Natural killer cell (primary cell): ENCODE data around the gene CSNK2A3. TPM values are rescaled to one million over a fixed set of nuclear protein-coding genes. Genes with fewer than 3 reads are reported as not detected.

Experiments
- ATAC-seq, 3 donors: fragments of 150-1000 bp in 2 of 3; fragments of 200-7000 bp in 1 of 3; cut with Tn5 transposase; 1 replicate in 1 of 3; 2 replicates in 2 of 3; pipeline ENCODE4 v1.10.0; 2021; ENCODE audit warnings: mild to moderate bottlenecking in 2 of 3, moderate library complexity in 2 of 3
- DNase-seq, 2 donors: peaks; one replicate each; pipeline versions ENCODE4 v3.0.0 to v3.0.0-alpha.2; 2013 to 2021; ENCODE audit warnings: mixed read lengths in 1 of 2
- H3K27ac ChIP-seq: one replicate; pipeline ENCODE4 v1.5.1; 2013; ENCODE audit warnings: mild to moderate bottlenecking, low read length
- H3K27me3 ChIP-seq: one replicate; pipeline ENCODE4 v1.6.1; 2013; ENCODE audit warnings: low read length; ENCODE audit not compliant: control insufficient read depth, insufficient read depth
- H3K36me3 ChIP-seq: one replicate; pipeline ENCODE4 v1.6.1; 2013; ENCODE audit warnings: low read length; ENCODE audit not compliant: control insufficient read depth, insufficient read depth
- H3K4me1 ChIP-seq: one replicate; pipeline ENCODE4 v1.6.1; 2013; ENCODE audit warnings: low read length; ENCODE audit not compliant: control insufficient read depth, insufficient read depth
- H3K4me3 ChIP-seq: one replicate; pipeline ENCODE4 v1.5.1; 2013; ENCODE audit warnings: low read length
- H3K9me3 ChIP-seq: one replicate; pipeline ENCODE4 v1.6.1; 2013; ENCODE audit warnings: low read length; ENCODE audit not compliant: control insufficient read depth, insufficient read depth
- H3K27ac Mint-ChIP-seq, 2 donors: one replicate each; pipeline ENCODE4 v1.8.0; 2022; ENCODE audit warnings: mild to moderate bottlenecking in 2 of 2, mixed read lengths in 2 of 2, moderate library complexity in 1 of 2
- H3K27me3 Mint-ChIP-seq, 2 donors: one replicate each; pipeline ENCODE4 v1.8.0; 2022; ENCODE audit warnings: low read depth in 2 of 2, mixed read lengths in 2 of 2
- H3K36me3 Mint-ChIP-seq: one replicate; pipeline ENCODE4 v1.8.0; 2022; ENCODE audit warnings: mixed read lengths
- H3K4me1 Mint-ChIP-seq, 2 donors: one replicate each; pipeline ENCODE4 v1.8.0; 2022; ENCODE audit warnings: mixed read lengths in 2 of 2
- H3K4me3 Mint-ChIP-seq: one replicate; pipeline ENCODE4 v1.8.0; 2022; ENCODE audit warnings: mild to moderate bottlenecking, moderate library complexity, mixed read lengths
- H3K9me3 Mint-ChIP-seq, 2 donors: one replicate each; pipeline ENCODE4 v1.8.0; 2022; ENCODE audit warnings: mixed read lengths in 2 of 2
- WGBS: methylation state at CpG from one replicate; pipeline ENCODE4 v1.1.7; 2013; ENCODE audit warnings: missing lambda C conversion rate; ENCODE audit not compliant: insufficient coverage; 5-methylcytosine and 5-hydroxymethylcytosine counted together
- intact Hi-C: fragments of 100-400 bp; cut with micrococcal nuclease; formaldehyde crosslinking; loops from one replicate; pipeline ENCODE4 v1.14.2; 2022
- total RNA-seq, 4 donors: library from RNA; stranded (reverse); fragments of 120-200 nt in 1 of 4; gene quantifications; one replicate each; pipeline versions ENCODE4 v1.2.3 to v1.2.4, GENCODE V29; 2013 to 2022
- TF ChIP-seq, protein P1 (sequence below): fragments of 200-600 bp; IDR thresholded peaks from one replicate; pipeline ENCODE4 v1.8.0; 2022; ENCODE audit warnings: antibody characterized with exemption

Gene CSNK2A3
- total RNA-seq, 3 donors from 2014 or later (not counting 1 experiment from before 2014, with no cell fraction given): 0.33 to 1.1 TPM; not detected in 1

DNA sequence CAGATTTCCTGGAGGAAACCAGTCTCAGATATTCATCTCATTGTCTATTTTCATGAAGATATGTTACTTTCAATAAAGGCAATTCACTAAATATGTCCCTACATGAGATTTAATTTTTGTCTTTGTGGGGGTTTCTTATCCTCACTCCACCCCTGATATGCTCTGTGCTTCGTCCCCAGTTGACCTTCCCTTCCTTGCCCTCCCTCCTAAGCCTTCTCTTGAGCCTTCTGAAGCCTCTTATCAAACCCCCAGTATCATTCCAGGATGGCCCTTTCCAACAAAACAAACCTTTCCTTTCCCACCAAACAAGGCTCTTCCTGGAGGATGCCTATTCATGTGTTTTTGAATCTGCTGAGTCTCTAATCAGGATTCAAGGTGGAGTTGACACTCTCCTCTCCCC is 44.8 kb downstream of the CSNK2A3 start:
- no peaks in the 10 kb centered on the region for H3K9me3 ChIP-seq
- DNase-seq (no peak), ATAC-seq (no peak)
- H3K36me3 Mint-ChIP-seq: no peaks in the 10 kb centered on the region
- intact Hi-C loops: no loop called here
- WGBS: 80% methylated on average over 1 of the region's 1 CpG
- TF ChIP-seq, protein P1, sequence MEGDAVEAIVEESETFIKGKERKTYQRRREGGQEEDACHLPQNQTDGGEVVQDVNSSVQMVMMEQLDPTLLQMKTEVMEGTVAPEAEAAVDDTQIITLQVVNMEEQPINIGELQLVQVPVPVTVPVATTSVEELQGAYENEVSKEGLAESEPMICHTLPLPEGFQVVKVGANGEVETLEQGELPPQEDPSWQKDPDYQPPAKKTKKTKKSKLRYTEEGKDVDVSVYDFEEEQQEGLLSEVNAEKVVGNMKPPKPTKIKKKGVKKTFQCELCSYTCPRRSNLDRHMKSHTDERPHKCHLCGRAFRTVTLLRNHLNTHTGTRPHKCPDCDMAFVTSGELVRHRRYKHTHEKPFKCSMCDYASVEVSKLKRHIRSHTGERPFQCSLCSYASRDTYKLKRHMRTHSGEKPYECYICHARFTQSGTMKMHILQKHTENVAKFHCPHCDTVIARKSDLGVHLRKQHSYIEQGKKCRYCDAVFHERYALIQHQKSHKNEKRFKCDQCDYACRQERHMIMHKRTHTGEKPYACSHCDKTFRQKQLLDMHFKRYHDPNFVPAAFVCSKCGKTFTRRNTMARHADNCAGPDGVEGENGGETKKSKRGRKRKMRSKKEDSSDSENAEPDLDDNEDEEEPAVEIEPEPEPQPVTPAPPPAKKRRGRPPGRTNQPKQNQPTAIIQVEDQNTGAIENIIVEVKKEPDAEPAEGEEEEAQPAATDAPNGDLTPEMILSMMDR: no peak
- no peak overlapping the region for H3K27ac ChIP-seq
- H3K9me3 Mint-ChIP-seq: peaks cover 0 to 2% of the 10 kb centered on the region in 2 donors
- no peaks in the 10 kb centered on the region for H3K27me3 ChIP-seq
- no peak overlapping the region for H3K4me3 Mint-ChIP-seq
- peaks cover 7% of the 10 kb centered on the region in 2 donors for H3K4me1 Mint-ChIP-seq
- no peak overlapping the region for H3K27ac Mint-ChIP-seq
- no peak overlapping the region for H3K4me3 ChIP-seq
- H3K36me3 ChIP-seq: no peaks in the 10 kb centered on the region
- H3K4me1 ChIP-seq: no peaks in the 10 kb centered on the region
- peaks cover 6 to 9% of the 10 kb centered on the region in 2 donors for H3K27me3 Mint-ChIP-seq

DNA sequence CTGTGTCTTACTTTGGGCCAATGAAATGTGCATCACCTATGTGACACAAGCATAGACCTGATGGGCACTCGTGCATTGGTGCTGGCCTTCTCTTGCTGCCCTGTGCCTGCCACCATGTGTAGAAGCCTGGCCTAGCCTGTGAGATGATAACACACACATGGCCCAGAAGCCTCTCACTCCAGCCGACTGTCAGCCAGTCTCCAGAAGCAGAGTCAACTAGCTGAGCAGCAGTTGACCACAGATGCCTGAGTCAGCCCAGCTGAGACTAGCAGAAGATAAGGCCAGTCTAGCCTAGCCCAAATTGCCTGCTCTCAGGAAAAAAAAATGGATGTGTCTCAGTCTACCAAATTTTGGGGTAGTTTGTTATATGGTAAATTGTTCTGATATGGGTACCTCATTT is 46.2 kb downstream of the CSNK2A3 start:
- no peaks in the 10 kb centered on the region for H3K4me1 ChIP-seq
- H3K9me3 ChIP-seq: no peaks in the 10 kb centered on the region
- H3K9me3 Mint-ChIP-seq: peaks cover 0 to 2% of the 10 kb centered on the region in 2 donors
- H3K27me3 Mint-ChIP-seq: peaks cover 6 to 9% of the 10 kb centered on the region in 2 donors
- H3K27ac ChIP-seq: no peak overlapping the region
- H3K27me3 ChIP-seq: no peaks in the 10 kb centered on the region
- H3K27ac Mint-ChIP-seq: no peak overlapping the region
- 81% methylated on average over 2 of the region's 2 CpGs for WGBS
- no peaks in the 10 kb centered on the region for H3K36me3 Mint-ChIP-seq
- H3K4me3 Mint-ChIP-seq: no peak overlapping the region
- intact Hi-C loops: no loop called here
- ATAC-seq (no peak), DNase-seq (no peak)
- H3K36me3 ChIP-seq: no peaks in the 10 kb centered on the region
- peaks cover 7% of the 10 kb centered on the region in 2 donors for H3K4me1 Mint-ChIP-seq
- H3K4me3 ChIP-seq: no peak overlapping the region
- TF ChIP-seq, protein P1: no peak

- TF ChIP-seq, protein P1: no peak
- no peak for ATAC-seq
- H3K27ac ChIP-seq: no peak overlapping the region
These were observed 48.5 kb downstream of the CSNK2A3 start for GRCh38 chr11:11304550-11304949.

GRCh38 chr11:11302565-11302964 is 50.5 kb downstream of the CSNK2A3 start:
- 84% methylated on average over 10 of the region's 10 CpGs for WGBS
- H3K36me3 Mint-ChIP-seq: no peaks in the 10 kb centered on the region
- peaks cover 6 to 8% of the 10 kb centered on the region in 2 donors for H3K27me3 Mint-ChIP-seq
- Histone ChIP-seq H3K27ac (no peak overlapping the region), H3K4me1 (no peaks in the 10 kb centered on the region), H3K9me3 (no peaks in the 10 kb centered on the region), H3K36me3 (no peaks in the 10 kb centered on the region), H3K4me3 (no peak overlapping the region), H3K27me3 (no peaks in the 10 kb centered on the region)
- H3K4me1 Mint-ChIP-seq: no peaks in the 10 kb centered on the region
- H3K27ac Mint-ChIP-seq: no peak overlapping the region
- intact Hi-C loops: no loop called here
- no peak overlapping the region for H3K4me3 Mint-ChIP-seq
- no peaks in the 10 kb centered on the region for H3K9me3 Mint-ChIP-seq
- DNase-seq (no peak), ATAC-seq (no peak)
- TF ChIP-seq, protein P1: no peak

More at GRCh38 chr11:11304550-11304949, 48.5 kb downstream of the CSNK2A3 start:
- H3K9me3 Mint-ChIP-seq: peaks cover 0 to 2% of the 10 kb centered on the region in 2 donors
- H3K4me3 ChIP-seq: no peak overlapping the region
- intact Hi-C loops: no loop called here
- H3K4me1 Mint-ChIP-seq: no peaks in the 10 kb centered on the region
- H3K9me3 ChIP-seq: no peaks in the 10 kb centered on the region
- H3K4me3 Mint-ChIP-seq: no peak overlapping the region
- no peak for DNase-seq
- no peaks in the 10 kb centered on the region for H3K4me1 ChIP-seq
- no peaks in the 10 kb centered on the region for H3K27me3 ChIP-seq
- H3K27ac Mint-ChIP-seq: no peak overlapping the region
- H3K36me3 ChIP-seq: no peaks in the 10 kb centered on the region
- peaks cover 6 to 12% of the 10 kb centered on the region in 2 donors for H3K27me3 Mint-ChIP-seq
- no peaks in the 10 kb centered on the region for H3K36me3 Mint-ChIP-seq
- WGBS: 75% methylated on average over 7 of the region's 7 CpGs
